Activated CD4-positive, alpha-beta T cell treated with anti-CD3 and anti-CD28 coated beads for 48 hours (primary cell): Measurements from ENCODE around the gene LPP.

Experiments used
- DNase-seq: peaks from one replicate; pipeline ENCODE4 v3.0.0-alpha.2; 2020

LPP gene

DNA sequence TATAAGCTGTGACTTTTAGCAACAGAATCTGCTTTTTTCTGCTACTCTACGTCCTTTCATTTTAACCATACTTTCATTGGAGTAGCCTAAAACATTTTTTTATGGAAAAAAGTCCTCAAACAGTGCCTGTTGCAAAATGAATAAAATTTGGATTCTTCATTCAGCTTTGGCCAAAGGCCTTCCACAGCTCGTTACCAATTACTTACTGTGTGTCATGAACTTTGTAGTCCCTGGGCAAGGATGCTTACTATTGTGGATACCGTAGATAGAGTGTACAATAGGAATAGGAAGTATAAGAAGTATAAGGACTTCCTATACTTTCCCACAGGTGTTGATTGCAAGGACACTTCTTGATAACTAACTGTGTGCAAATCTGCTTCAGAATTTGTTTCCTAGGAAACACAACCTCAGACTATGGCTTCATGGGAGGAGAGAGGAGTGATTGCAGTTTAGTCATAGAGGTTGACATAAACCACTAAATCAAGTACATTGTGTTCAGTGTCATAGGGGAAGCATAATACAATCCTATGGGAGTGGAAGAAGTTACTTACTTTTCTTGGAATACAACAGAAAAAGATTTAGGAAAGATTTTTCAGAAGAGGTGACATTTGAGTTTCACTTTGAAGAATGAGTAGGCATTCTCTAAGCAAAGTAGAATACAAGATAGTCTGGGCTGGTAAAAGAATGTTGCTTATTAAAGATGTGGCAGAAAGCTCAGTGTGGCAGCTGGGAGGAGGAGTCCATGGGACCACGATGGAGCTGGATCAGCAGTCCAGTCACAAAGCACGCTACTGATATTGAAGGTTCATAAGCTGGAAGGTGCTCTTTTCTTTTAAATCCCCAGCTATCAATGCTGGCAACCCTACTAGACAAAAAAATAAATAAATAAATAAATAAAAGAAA, 708.1 kb downstream of the LPP start:
- no peak for DNase-seq

DNA sequence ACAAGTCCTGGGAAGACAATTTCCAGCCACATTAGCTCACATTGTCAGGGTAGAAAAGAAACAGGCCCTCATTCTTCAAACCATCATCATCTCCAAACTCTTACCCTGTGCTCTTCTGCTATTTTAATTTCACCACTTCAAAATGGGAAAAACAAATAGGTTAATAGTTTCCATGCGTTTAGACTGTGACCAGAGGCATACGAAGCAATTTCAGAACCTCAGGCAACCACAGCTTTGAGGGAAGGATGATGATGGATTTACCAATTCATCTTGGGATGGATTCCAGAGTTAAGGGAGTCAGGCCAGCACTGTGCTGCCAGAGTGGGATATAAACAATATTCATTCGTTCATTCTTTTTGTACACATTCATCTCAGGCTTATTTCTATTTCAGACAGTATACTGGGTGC, 710.0 kb downstream of the LPP start:
- DNase-seq = no peak

DNA sequence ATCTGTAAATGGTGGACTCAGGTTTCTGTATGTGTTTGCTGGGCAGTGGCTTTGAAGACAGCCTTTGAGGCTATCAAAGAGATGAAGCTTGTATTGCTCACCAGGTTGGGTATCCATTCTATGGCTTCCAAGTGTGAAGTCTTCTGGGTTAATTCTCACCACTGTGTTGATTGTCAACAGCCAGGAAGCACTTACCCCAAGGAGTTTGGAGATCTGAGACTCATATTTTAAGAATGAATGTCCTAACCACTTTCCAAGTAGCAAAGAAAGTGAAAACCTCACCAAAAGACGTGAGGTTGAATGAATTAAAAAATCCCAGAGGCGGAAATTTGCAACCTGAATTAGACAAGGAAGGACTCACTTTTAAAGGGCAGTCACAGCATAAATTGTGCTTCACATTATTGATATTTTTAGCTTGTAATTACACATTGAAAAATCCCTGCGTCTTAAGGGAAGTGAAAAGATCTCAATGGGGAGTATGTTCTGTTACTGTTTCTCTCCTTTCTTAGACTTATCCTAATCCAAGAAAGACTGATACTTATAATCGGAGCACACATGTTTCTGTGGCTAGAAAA, 713.8 kb downstream of the LPP start:
- DNase-seq = no peak

DNA sequence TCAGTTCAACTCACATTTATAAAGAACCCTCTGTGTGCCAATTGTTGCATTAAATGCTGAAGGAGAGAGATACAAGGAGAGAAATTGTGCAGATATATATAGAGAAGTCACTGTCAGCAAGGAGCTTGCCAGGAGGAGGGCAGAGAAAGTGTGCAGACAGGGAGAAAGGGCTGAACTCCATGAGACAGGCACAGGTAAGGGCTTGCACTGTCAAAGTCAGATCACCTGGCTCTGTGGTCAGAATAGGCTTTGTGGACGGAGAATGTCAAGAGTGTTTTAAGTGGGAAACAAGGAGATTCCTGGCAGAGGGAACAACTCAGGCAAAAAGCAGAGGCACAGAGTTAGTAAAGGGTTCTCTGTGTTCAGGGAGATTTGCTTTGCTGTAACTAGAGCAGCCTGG, 714.8 kb downstream of the LPP start:
- no peak for DNase-seq

DNA sequence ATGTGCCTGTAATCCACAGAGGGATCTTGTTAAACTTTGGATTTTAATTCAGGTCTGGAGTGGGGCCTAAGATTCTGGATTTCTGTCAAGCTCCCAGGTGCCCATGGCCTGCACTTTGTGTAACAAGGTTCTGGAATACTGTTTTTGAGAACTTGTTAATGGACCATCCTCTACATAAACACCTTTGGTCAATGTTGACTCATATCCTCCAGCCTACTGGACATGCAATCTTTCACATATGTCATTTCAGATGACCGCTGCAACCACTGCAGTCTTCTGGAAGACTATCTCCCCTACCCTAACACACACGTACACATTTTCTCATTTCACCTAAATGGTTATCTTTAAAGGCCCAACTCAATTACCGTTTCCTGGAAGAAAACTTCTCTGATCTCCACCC, 715.7 kb downstream of the LPP start:
- no peak for DNase-seq

DNA sequence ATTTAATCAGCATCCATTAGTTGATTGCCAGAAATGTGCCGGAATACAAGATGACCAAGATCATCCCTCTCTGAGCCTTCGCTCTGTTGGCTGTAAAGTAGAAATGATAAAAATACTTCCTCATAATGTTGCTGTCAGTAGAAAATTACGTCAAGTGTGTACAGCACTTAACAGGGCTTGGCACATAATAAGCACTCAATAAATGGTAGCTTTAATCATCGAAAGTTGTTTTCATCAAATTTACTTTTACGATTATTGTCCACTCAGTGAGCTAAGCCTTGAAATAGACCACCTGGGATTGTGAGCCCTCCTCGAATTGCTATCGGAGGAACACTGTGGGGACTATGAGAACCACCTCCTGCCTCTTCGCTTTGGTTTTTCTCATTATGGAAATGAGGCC, 716.5 kb downstream of the LPP start:
- DNase-seq = no peak

DNA sequence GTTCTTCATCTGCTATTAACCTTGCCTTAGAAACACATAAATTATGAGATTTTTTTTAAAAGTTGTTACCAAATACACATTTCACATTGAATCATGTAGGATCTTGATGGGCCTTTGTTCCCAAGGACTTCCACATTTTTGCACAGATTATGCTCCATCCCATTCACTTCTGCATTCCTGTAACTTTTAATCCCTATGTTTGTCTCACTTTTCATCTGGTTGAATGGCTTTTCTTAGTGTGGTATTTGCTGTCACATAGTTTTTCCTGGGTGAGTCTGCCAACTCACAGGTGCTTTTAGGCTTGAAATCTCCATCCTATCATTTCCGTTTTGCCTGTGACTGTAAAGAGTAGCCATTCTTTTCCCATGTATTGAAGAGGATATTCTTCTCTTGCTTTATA, 720.6 kb downstream of the LPP start:
- no peak for DNase-seq

DNA sequence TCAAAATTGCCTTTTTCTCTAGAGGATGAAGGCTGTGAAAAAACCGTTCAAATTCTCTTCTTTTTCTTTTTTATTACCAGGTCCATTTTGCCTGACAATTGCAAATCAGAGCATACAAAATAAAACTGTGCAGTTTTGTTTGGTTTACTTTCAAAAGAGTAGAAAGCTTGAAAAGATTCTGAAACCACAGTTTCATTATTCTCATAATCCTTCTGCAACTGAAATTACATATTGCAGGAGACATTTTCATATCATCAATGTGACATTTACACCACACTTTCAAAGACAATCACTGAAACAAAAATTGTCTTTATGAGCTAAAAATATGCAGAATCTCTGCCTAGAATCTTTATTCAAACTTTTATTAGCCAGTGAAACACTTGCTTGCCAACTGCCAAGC, 721.5 kb downstream of the LPP start:
- DNase-seq = no peak

DNA sequence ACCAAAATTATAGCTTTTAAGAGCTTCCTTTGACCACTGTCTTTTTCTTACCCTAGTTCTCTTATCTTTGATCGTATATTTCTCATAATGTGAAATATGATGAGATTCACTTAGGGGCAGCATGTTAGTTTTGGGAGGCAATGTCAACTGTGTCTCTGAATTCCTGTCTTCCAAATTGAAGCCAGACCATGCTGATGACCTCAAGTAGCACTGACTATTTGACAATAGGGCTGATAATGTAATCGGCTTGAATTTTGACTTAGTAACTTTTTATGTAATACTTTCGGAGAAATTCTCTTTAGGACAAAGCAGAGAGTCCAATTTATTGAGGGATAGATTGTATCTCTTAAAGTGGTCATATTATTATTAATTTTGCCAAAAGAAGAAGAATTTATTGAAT, 722.4 kb downstream of the LPP start:
- DNase-seq = no peak

DNA sequence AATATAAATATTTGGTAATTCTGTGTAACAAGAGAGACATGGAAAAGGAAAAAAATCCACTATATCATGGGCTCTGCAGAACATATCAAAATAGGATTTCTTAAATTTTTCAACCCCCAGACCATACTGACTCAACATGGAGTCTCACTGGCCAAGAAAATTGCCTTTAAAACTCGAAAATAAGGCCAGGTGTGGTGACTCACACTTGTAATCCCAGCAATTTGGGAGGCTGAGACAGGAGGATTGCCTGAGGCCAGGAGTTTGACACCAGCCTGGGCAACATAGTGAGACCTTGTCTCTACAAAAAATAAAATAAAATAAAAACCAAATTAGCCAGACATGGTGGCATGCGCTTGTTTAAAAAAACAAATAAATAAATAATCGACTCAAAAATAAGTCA, 723.4 kb downstream of the LPP start:
- DNase-seq = no peak

DNA sequence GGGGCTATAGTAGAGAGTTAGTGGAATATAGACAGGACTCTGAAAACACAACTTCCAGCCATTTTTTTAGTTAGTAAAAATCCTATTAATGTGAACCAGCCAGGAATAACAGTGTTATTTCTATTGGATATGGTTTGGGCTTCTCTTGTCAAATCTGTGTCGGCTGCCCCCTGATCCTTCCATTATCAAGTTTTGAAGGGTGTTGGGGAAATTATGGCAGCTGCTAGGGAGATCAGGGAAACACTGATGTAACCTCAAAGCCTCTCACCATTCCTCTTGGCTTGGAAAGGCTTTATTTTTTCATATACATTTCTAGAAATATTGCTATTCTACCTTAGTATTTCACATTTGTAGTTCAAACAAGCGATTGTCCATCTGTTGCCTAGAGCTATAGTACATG, 724.1 kb downstream of the LPP start:
- no peak for DNase-seq

DNA sequence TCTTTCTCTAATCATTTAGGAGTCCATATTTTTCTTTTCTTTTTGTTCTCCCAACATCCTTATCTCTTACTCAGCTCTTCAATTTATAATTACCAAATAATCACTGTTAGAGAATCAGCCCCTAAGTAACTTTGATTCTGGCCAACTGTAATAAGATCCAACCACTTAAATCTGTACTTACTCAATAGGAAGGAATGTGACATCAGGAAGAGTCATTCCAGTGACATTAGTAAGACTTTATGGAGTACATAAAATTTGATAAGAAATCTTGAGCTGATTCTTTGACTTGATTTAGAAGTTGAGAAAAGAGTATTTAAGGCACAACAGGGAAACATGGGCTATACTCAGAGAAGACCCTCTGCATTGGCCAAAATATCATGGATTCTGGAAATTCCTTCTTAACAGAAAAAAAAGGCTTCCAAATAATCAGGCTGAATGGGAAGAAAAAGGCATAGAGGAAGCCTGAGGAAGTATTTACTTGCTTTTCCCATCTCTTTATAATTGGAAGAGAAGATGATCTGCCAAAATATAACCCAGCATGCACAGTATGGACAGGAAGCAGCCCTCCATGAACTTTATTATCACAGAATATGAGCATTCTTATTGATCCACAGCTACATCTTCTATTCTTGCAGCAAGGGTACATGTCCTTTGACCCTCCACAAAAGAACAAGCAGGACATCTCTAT, 728.1 kb downstream of the LPP start:
- DNase-seq = no peak

DNA sequence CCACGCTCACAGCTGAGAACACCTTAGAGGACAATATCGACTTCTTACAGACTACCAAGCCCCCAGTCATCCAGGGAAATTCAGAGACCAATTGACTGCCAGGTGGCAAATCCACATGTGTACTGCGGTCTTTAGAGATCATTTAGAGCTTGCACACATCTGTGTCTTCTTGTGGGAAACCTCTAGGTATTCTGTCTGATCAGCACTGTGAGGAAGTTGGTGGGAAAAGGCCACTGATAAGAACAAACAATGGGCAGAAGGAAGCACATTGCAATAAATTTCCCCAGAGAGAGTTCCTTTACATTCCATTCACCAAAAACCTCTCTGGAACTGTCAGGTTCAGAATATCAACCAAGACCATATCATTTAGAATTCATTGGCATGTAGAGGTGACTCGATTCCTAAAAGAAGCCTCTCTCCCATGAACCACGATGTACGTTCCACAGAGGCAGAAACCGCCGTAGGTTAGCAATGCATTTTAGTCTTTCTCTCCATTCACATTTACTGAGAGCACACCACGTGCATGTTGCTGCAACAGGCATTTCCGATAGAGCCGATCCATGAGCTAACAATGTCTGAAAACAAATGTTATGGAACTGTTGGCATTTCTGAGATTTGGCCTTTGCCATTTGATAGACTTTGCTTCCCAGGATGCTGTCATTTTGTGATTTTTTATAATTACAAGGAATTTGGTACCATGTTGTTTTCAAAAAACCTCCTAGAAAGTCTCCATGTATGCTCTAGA, 730.5 kb downstream of the LPP start:
- DNase-seq = no peak

DNA sequence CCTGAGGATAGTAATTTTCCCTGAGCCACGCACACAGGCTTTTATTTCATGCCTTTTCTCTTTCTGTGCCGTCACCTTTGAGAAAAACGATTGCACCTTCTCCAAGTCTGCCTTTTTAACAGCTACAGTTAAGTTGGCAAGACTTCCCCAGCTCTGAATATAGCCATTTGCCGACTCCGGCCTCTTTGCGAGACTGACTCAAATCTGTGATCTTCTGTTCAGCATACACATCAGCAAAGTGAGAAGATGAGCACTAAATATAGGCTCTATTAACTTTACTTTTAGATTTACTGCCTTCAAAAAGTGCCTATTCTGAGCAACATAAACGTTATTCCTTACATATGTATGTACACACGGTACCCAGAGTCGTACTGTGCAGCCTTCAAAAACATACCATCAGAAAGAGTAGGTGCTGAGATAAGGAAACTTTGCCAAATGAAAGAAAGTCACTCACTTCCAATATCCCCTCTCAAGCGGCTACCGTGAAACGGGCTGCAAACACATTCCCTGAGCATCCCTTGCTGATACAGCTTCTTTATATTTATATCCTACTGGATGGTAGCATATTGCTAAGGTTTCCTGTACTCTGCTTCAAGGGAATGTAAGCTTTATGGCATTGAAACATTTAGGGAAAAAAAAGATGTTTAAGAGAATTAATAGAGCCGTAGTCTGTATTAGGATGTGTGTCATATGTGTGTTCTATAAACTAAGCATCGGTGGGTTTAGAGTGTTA, 734.5 kb downstream of the LPP start:
- DNase-seq = no peak

DNA sequence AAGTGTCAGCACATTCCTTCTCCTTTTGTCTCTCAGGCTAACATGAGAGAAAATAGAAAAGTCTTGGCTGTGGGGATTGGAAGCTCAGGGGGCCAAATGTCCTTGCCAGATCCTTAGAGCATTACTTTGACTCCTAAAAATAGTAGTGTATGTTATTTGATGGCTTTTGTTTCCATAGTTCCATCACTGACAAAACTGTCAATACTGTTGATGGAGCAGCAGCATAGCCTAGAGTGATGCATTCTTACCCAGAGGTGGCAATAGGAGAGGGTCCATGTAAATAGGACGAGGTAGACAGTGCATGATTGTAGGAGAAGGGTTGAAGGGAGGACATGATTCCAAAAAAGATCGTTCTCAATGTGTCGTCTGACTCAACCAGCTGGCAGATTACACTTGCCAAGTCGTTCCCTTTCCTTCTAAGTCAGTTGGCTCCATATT, 735.1 kb downstream of the LPP start:
- DNase-seq = no peak

DNA sequence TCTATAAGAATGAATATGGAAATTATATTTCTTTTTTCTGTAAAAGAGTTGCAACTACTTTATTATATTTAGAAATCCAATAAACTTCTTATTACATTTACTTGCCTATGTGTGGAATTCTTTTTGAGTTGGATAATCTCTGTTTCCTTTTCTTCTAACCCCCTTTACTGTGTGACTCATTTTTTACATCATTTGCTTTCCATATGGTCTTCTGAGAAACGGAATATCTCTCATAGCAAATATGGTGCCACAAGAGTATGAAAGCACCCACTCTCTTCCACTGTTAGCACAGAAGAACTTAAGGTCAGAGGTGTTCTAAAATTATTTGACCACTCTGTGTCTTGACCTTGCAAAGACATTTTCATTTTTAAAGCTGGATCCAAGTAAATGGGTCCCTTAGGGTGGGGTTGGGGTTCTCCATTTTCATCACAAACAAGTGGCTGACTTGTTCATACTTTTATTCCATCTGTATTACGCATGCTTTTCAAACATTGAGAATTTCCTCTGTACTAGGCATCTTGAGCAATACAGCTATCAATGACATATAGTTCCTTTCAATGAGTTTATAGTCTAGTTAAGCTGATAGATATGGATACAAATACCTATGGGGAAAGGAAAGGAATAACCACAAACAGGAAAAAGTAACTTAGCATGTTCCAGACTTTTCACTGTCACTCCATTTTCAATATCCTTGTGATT, 736.8 kb downstream of the LPP start:
- no peak for DNase-seq

DNA sequence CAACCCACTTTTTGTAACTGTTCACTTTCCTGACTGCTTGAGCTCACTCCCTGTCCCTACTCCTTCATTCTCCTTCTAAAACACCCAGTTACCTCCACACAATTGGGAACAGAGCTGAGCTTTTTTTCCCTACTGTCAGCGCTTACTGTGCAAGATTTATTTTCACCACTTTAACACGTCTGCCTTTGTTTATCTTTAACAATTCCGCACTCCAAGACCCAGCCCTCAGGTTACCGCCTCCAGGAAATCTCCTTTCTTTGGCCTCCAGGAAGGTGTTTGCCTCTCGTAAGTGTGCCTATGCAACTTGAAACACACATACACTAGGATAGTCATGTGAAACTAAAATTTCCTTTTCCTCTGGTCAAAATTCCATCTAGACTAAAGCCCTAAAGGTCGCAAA, 745.9 kb downstream of the LPP start:
- no peak for DNase-seq

DNA sequence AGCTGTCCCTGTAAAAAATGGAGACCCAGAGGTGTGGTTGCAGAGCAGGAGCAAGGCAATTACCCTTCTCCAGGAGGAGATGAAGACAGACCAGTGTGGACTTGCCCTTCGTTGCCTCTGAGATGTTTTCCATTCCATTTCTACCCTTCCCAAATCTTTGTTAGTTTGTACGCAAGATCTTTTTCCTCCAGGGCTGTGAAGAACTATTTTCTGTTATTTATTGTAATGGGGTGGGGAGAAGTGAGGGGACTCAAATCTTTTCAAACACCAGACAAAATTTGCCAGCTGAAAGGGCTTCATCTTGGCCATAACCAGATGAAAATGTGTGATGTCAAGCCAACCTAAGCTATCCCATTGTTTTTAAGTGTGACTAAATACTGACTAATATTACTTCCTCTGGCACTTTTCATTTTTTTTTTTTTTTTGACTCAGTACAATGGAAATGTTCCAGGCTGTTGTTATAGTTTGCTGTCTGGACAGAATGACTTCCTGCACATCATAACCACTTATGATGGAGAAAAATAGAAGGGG, 746.5 kb downstream of the LPP start:
- no peak for DNase-seq

DNA sequence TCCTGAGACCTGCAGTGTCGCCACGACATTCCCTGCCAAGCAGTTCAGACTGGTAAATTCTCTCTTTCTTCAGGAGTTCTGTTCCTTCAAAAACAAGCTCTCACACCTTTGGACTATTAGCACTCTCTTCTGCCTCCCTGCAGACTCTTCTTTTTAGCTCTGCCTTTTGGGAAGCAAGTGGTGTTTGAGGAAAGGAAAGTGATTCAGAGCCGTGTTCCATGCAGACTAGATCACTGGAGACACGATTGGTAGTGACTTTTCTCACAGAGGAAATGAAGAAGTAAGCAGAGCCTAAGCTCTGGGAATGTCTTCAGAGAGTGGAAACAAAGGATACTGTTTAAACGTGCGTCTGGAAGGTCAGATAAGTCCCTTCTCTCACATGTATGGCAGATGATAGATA, 747.2 kb downstream of the LPP start:
- DNase-seq = no peak

DNA sequence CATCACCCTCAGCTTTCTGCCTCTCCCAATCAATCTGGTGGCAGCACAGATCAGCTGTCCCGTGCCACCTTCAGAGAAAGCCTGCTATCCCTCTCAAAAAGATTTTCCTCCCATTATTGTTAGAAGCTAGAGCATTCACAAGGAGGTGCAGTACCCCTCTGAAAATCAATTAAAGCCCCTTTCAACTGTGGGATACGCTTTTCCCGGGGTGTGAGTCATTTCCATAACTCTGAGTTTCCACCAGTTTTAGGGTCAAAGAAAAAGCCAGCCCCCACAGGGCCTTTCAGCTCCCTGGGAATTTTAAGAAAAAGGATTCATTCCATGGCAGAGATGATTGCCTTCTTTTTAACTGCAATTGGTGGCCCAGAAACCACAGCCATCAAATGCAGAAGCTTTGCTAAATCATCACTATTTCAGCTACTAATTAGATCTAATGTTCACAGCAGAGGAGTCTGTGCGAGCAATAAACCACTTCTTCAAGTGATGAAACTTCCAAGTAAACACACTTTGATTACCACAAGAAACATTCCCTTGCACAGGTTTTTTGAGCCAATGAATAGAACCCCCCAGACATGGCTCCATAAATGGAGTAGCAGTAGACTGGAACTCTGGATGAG, 747.8 kb downstream of the LPP start:
- no peak for DNase-seq

DNA sequence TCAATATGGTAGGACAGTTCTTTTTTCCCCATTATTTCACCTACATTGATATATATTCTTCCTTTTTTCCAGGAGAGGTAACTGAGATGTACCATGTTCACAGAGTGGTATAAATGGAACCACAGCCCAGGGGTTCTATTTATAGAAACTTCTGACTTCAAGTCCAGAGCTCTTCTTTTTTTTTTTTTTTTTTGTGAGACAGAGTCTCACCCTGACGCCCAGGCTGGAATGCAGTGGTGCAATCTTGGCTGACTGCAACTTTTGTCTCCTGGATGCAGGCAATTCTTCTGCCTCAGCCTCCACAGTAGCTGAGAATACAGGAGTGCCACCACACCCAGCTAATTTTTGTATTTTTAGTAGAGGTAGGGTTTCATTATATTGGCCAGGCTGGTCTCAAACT, 750.7 kb downstream of the LPP start:
- no peak for DNase-seq
